ENCODE data around the gene PRKCE.

- TF ChIP-seq CTCF (IDR thresholded peaks at IDR 0.05; ENCODE audit: low read depth, low read length, missing input control) = no peak
- TF ChIP-seq RAD21 (IDR thresholded peaks at IDR 0.05) = no peak
- TF ChIP-seq ZBTB33 (IDR thresholded peaks at IDR 0.05) = no peak
- TF ChIP-seq TAF1 (conservative IDR thresholded peaks at IDR 0.05) = no peak
- TF ChIP-seq REST (IDR thresholded peaks at IDR 0.05) = no peak
- TF ChIP-seq JUND (IDR thresholded peaks at IDR 0.05) = no peak
- no peak for TF ChIP-seq FOXA1 (IDR thresholded peaks at IDR 0.05)
- no peak for TF ChIP-seq RXRA (IDR thresholded peaks at IDR 0.05)
- TF ChIP-seq SP1 (IDR thresholded peaks at IDR 0.05) = no peak
- no peak for TF ChIP-seq ATF3 (IDR thresholded peaks at IDR 0.05)
- no peak for TF ChIP-seq MAX (IDR thresholded peaks at IDR 0.05)
- no peak for TF ChIP-seq GABPA (IDR thresholded peaks at IDR 0.05 in 1 of 2, conservative IDR thresholded peaks at IDR 0.05 in 1 of 2)
- no peak for TF ChIP-seq YY1 (IDR thresholded peaks at IDR 0.05)
- no peak for TF ChIP-seq HNF4G (IDR thresholded peaks at IDR 0.05)
Measured at GRCh38 chr2:45943219-45944044, 292.0 kb downstream of the PRKCE start.

All from liver (tissue), 3 donors.